Ecto neural progenitor cell (in vitro differentiated cells): ENCODE data around the gene PRR20C.
"Not testable (repeated sequence)": the region's sequence is repeated elsewhere in the genome, so short reads cannot be mapped to it uniquely, and the experiment has no call there.

ENCODE experiments used
- DNase-seq: peaks from one replicate; pipeline ENCODE4 v3.0.0-alpha.2; 2018; ENCODE audit warnings: low spot score

Gene PRR20C

DNA sequence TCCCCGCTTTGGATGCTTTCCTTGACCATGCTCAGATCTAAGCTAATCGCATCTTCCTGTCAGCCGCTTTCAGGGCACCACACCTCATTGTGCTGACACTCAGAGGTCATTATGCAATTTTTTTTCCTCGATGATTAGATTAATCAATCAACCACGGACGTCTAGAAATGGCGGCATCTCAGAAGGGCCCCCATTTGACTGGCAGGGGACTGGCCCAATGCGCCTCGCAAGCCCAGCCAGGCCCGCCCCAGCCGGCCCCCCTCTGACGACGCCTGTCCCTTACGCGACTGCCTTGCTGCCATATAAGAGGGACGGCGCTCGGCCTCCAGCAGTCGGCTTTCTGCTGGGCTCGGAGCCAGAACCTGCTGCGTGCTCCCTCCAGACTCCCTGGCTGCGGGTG is at the start of gene PRR20C:
PRR20C (plus strand) TSS at position 301 of the 400 bp plus-strand sequence. CDS start 387 bp downstream, outside the sequence.
- not testable (repeated sequence) for DNase-seq

DNA sequence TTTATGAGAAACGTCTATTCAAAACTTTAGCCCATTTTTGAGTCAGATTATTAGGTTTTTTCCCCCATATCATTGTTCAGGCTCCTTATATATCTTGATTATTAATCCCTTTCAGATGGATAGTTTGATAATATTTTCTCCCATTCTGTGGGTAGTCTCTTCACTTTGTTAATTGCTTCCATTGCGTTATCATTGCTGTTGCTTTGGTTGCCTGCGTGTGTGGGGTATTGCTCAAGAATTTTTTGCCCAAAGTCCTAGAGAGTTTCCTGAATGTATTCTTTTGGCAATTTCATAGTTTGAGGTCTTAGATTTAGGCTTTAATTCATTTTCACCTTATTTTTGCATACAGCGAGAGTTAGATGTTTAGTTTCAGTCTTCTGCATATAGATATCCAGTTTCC is 38.9 kb upstream of the PRR20C start:
- DNase-seq: no peak

DNA sequence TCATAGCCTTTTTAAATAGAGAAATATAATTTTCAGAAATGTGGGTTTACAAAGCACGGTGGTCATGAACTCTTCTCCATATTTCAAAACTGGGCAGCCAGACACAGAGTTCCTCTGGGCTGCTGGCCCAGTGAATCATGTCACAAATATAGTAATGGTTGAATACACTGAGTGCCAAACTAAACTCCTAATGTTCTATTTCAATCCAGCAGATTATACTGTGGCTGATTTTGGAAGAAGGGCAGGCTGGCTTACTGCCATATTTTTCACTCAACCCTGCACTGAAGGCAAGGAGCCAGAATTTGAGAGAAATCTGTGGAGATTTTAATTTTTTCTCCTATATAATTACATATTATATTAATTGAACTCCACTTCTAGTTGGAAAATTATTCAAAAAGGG is 30.2 kb upstream of the PRR20C start:
- no peak for DNase-seq

DNA sequence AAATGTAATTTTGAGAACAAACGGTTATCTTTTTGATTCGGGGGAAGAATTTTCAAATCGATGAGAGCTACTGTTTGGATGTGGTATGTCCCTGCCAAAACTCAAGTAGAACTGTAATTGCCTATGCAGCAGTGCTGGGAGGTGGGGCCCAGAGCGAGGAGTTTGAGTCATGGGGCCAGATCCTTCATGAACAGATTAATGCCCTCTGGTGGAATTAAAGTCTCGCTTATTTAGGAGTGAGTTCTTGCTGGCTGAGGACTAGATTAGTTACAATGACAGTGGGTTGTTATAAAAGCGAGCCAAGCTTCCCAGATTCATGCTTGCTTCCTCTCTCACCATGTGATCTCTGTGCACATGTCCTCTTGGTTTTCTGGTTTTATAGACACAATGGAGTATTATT is 25.0 kb upstream of the PRR20C start:
- no peak for DNase-seq

DNA sequence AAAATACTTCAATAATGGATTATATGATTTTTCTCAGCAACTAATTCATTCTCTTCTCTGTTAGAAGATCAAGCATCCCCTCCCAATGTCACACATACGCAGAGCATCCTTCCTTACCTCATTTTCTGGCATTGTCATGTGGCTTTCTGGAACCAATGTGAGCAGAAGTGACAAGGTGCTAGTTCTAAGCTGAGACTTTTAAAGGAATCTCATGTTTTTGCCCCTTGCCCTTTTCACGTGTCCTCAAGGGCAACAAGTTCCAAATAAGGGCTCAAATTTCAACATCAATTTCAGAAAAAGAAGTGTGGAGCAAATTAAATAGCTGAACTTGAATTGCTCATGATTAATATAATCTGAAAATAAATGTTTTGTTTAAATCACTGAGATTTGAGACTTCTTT is 17.8 kb upstream of the PRR20C start:
- DNase-seq: no peak

DNA sequence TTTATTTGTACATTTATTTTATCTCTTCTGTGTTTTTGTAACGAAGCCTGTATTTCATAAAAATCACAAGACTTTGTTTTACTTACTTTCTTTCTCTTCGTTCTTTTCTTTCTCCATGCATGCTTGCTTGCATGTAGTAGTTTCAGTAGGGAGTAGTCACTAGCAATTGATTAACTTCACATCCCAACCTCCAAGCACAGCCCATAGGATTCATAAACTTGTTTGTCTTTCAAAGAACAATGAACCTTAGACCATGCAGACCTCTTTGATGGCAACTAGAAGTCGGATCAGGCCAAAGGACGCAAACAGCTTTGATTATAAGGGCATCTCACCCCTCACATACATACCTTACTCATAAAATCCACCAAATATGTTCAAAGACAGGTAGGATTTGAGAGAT is 16.3 kb upstream of the PRR20C start:
- no peak for DNase-seq

DNA sequence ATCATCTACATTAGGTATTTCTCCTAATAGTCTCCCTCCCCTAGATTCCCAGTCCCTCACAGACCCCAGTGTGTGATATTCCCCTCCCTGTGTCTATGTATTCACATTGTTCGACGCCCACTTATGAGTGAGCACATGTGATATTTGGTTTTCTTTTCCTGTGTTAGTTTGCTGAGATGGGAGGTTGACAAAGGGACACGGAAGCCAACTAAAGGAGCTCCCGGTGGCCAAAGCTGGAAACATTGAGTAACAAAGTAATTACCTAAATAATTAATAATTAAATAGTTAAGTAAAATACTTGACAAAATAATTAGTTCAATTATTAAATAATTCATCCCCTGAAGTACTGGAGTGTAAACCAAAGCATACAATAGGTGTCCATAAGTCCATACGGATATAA is 14.9 kb upstream of the PRR20C start:
- no peak for DNase-seq

DNA sequence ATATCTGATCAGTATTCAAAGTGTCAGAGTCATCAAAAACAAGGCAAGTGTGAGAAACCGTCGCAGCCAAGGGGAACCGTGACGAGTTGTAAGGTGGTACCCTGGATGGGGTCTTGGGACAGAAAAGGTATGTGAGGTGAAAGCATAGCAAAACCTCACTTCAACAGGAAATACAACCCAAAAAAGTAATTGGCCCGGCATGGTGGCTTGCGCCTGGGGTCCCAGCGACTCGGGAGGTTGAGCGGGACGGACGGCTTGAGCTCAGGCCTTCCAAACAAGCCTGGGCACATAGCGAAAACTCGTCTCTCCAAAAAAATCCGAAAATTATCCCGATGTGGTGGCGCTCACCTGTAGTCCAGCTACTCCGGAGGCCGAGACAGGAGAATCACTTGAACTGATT is 14.1 kb upstream of the PRR20C start:
- not testable (repeated sequence) for DNase-seq

DNA sequence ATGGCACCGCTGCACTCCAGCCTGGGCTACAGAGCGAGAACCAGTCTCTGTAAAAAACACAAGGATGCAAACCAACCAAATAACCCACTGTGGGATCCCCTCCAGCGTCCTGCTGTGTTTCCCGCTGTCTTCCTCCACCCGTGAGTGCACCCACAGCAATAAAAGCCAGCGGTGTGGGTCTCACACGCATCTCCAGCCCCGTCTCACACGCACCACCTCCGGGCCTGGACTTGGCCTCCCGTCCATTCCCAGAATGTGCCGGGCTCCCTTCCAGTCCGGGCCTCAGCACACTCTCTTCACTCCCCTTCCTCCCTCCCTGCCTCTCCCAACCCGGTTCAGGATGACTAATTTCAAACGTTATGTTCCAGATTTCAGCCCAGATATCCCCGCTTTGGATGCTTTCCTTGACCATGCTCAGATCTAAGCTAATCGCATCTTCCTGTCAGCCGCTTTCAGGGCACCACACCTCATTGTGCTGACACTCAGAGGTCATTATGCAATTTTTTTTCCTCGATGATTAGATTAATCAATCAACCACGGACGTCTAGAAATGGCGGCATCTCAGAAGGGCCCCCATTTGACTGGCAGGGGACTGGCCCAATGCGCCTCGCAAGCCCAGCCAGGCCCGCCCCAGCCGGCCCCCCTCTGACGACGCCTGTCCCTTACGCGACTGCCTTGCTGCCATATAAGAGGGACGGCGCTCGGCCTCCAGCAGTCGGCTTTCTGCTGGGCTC is 13.5 kb upstream of the PRR20C start, which contains the start of gene PRR20A:
PRR20A (plus strand) TSS at position 684 of the 734 bp plus-strand sequence. CDS start 387 bp downstream, outside the sequence.
- DNase-seq: not testable (repeated sequence)

DNA sequence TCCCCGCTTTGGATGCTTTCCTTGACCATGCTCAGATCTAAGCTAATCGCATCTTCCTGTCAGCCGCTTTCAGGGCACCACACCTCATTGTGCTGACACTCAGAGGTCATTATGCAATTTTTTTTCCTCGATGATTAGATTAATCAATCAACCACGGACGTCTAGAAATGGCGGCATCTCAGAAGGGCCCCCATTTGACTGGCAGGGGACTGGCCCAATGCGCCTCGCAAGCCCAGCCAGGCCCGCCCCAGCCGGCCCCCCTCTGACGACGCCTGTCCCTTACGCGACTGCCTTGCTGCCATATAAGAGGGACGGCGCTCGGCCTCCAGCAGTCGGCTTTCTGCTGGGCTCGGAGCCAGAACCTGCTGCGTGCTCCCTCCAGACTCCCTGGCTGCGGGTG is 6.7 kb upstream of the PRR20C start, which contains the start of gene PRR20B:
PRR20B (plus strand) TSS at position 301 of the 400 bp plus-strand sequence. CDS start 387 bp downstream, outside the sequence.
- not testable (repeated sequence) for DNase-seq

DNA sequence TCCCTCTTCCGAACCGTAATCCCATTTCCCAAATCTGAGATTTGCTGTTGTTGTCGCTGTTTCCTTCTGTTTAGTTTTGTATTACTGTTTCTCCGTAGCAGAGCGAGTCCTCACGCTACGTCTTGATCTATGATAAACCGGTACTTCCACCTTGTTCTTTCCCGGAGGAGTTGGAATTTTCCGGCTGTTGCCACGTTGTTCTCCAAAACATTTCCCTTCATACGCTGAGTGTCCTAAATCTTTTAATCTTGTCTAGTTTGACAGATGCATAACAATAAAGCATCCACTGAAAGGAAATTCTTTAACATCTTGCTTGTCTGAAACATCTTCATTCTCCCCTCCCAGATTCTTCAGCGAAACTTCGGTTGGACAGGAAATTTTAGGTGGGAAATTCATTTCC is 5.8 kb upstream of the PRR20C start:
- DNase-seq: not testable (repeated sequence)

DNA sequence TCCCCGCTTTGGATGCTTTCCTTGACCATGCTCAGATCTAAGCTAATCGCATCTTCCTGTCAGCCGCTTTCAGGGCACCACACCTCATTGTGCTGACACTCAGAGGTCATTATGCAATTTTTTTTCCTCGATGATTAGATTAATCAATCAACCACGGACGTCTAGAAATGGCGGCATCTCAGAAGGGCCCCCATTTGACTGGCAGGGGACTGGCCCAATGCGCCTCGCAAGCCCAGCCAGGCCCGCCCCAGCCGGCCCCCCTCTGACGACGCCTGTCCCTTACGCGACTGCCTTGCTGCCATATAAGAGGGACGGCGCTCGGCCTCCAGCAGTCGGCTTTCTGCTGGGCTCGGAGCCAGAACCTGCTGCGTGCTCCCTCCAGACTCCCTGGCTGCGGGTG is 6.5 kb downstream of the PRR20C start, which contains the start of gene PRR20D:
PRR20D (plus strand) TSS at position 301 of the 400 bp plus-strand sequence. CDS start 387 bp downstream, outside the sequence.
- not testable (repeated sequence) for DNase-seq

DNA sequence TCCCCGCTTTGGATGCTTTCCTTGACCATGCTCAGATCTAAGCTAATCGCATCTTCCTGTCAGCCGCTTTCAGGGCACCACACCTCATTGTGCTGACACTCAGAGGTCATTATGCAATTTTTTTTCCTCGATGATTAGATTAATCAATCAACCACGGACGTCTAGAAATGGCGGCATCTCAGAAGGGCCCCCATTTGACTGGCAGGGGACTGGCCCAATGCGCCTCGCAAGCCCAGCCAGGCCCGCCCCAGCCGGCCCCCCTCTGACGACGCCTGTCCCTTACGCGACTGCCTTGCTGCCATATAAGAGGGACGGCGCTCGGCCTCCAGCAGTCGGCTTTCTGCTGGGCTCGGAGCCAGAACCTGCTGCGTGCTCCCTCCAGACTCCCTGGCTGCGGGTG is 13.0 kb downstream of the PRR20C start, which contains the start of gene PRR20E:
PRR20E (plus strand) TSS at position 301 of the 400 bp plus-strand sequence. CDS start 387 bp downstream, outside the sequence.
- DNase-seq: not testable (repeated sequence)

DNA sequence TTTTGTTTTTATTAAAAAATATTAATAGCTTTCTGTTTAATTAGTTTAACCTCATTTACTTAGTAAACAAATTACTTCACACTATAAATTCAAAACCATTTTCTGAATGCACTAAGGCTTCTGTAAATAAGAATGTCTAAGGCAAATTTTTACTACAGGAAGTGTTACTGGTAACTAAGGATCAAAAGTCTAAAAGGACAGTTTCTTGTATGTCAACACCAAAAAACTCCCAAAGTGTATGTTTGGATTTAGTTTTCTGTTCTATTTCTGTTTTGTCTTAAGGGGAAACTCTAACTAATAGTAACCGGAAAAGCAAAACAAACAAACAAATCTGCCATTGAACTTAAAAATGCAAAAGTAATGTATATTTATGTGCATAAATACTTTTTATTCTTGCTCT is 37.8 kb downstream of the PRR20C start:
- DNase-seq: no peak
